Measurements from ENCODE around the gene LRRC43.

Gene LRRC43

DNA sequence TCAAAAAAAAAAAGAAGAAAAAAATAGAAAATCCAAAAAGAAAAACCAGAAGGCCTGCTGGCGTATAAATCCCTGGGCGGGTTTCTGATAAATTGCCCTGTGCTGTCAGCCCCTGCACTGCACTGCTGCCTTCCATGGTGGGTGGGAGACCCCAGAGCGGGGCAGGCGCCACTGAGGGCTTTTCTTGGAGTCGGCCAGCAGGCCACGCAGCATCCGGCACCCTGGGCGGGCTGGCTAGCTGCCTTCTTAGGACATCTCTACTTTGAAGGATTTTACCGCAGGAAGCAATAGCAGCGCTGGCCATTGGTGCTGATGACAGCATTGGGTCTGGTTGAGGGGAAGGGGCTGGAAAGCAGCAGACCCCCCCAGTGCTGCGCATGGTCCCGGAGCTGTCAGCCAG is 38.0 kb upstream of the LRRC43 start:
- H3K4me3 ChIP-seq (ENCODE audit: low read length) = no peak overlapping the region
- TF ChIP-seq, protein P1, sequence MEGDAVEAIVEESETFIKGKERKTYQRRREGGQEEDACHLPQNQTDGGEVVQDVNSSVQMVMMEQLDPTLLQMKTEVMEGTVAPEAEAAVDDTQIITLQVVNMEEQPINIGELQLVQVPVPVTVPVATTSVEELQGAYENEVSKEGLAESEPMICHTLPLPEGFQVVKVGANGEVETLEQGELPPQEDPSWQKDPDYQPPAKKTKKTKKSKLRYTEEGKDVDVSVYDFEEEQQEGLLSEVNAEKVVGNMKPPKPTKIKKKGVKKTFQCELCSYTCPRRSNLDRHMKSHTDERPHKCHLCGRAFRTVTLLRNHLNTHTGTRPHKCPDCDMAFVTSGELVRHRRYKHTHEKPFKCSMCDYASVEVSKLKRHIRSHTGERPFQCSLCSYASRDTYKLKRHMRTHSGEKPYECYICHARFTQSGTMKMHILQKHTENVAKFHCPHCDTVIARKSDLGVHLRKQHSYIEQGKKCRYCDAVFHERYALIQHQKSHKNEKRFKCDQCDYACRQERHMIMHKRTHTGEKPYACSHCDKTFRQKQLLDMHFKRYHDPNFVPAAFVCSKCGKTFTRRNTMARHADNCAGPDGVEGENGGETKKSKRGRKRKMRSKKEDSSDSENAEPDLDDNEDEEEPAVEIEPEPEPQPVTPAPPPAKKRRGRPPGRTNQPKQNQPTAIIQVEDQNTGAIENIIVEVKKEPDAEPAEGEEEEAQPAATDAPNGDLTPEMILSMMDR (IDR thresholded peaks at IDR 0.05; ENCODE audit: insufficient read depth, low read depth, low read length, missing control alignments) = no peak
- no peak for DNase-seq (ENCODE audit: low read depth)

DNA sequence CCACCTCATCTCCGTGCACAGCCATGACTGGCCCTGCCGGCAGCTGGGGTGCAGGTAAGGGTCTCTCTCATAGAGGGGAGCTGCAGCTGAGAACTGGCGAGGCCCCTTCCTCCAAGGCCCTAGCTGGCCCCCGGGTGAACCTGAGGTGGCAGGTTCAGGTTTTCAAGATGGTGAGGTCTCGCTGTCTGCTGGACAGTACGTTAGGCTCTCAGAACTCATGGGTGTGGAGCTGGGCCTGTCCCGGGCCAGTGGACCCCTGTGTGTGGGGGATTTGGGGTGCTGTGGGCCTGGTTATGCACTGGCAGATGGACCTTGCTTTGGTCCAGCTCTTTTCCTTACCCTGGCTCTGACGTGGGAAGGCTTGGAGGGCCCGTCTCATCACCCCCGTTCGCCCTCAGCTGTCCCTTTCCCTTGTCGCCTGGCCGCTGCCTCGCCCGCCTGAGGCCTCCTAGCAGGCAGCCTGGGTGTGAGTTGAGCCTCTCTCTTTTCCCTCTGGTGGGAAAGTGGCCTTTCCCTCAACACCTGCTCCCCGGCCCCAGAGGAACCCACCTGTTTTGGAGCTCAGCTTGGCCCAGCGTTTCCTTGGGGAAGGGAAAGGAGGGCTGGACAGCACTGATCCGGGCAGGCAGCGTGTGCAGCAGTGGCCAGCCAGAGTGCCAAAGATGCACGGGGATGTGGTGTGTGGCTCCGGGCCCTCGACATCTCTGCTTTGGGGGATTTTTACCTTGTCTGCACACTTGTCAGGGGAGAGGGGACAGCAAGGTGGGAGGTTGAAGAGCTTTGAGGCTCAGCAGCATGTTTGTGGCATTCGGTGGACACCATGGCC is 37.2 kb upstream of the LRRC43 start:
- TF ChIP-seq, protein P1 (IDR thresholded peaks at IDR 0.05; ENCODE audit: insufficient read depth, low read depth, low read length, missing control alignments) = no peak
- no peak for DNase-seq (ENCODE audit: low read depth)
- H3K4me3 ChIP-seq (ENCODE audit: low read length) = no peak overlapping the region

DNA sequence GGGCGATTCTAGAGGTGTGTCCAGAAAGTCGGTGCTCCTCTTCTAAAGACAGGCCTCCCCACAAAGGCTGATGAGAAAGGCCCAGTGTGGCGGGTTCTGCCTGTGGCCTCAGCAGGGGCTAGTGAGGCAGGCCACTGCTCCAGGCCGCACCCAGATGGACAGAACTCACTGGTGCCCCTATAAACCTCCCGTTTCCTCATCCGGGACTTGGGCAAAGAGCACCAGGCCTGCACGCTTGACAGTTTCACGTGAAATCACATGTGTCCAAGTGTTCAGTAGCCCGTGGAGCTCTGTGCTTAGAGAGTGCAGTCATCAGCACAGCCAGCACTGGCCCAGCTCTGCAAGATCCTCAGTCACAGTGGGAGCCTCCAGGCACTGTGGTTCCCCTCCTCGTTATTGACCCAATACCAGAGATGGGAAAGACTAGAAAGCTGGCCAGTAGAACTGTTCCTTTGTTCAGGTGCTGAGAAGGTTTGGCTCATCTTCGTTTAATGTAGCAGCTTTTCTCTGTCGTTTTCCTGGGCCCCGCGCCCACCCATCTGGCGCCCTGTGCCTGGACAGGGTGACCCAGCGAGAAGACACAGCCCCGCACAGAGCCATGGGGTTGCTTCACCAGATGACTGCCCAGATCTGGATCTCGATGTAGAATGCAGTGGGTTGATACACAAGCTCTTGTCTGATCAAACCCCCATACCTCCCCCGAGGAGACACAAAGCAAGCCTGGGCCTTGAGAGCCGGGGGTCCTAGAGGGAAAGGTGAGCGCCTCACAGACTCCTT is 35.2 kb upstream of the LRRC43 start:
- H3K4me3 ChIP-seq (ENCODE audit: low read length) = no peak overlapping the region
- TF ChIP-seq, protein P1 (IDR thresholded peaks at IDR 0.05; ENCODE audit: insufficient read depth, low read depth, low read length, missing control alignments) = no peak

DNA sequence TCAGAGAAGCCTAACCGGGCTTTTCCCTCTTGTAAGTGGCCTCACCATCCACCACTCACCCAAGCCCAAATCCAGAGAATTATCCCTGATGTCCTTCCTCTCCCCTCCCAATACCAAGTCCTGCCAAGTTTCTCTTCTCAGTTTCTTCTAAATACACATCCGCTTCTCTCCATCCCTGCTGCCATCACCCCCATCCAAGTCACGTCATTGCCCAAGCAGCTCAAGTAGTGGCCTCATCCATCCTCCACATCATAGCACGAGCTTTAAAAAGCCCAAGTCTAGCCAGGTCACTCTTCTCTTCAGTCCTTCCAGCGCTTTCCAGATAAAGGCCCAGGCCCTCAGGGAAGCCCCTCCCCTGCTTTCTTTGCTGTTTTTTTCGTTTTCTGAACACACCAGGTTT is 34.3 kb upstream of the LRRC43 start:
- DNase-seq (ENCODE audit: low read depth) = no peak
- TF ChIP-seq, protein P1 (IDR thresholded peaks at IDR 0.05; ENCODE audit: insufficient read depth, low read depth, low read length, missing control alignments) = no peak

More for the DNA sequence above, 35.2 kb upstream of the LRRC43 start:
- no peak for DNase-seq (ENCODE audit: low read depth)

DNA sequence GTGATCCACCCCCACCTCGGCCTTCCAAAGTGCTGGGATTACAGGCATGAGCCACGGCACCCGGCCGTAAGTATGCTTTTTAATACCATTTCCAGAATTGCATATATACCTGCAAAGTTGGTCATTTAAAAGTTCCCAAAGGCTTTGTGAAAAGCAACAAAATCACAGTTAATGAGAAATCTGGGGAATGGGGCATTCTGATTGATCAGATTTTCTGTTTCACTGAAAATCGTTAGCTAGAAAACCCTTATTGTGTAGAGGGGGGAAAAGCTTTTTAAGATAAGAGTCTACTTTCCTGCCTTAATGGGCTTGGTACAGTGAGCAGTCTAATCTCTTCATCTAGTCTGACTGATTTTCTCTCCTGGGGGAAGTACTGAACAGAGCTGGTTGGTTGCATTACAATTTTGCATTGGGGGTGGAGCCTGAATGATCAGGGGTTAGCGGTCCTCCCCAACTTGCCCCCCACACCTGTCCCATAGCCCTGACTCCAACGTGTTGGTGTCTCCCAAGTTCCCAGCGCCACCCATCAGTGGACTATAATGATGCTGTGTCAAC is 32.7 kb upstream of the LRRC43 start:
- no peak for DNase-seq (ENCODE audit: low read depth)
- no peak overlapping the region for H3K4me3 ChIP-seq (ENCODE audit: low read length)
- TF ChIP-seq, protein P1 (IDR thresholded peaks at IDR 0.05; ENCODE audit: insufficient read depth, low read depth, low read length, missing control alignments) = no peak

More for the DNA sequence above, 34.3 kb upstream of the LRRC43 start:
- no peak overlapping the region for H3K4me3 ChIP-seq (ENCODE audit: low read length)

DNA sequence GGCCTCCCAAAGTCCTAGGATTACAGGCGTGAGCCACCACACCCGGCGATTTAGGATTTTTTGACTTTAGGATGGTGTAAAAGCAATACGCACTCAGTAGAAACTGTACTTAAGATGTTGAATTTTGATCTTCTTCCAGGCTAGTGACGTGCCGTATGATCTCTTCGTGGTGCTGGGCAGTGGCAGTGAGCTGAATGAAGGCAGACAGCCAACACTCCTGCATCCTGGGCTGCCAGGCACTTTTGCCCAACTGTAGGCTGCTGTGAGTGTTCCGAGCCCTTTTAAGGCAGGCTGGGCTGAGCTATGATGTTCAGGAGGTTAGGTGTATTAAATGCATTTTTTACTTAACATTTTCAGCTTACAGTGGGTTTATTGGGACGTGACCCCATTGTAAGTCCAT is 30.2 kb upstream of the LRRC43 start:
- no peak overlapping the region for H3K4me3 ChIP-seq (ENCODE audit: low read length)
- TF ChIP-seq, protein P1 (IDR thresholded peaks at IDR 0.05; ENCODE audit: insufficient read depth, low read depth, low read length, missing control alignments) = no peak
- DNase-seq (ENCODE audit: low read depth) = no peak

Measured in epithelial cell of esophagus (primary cell).